Activated CD8-positive, alpha-beta memory T cell treated with anti-CD3 and anti-CD28 coated beads for 1 hour (primary cell): ENCODE results near the gene ADGRD1.
"Not testable (repeated sequence)": the region's sequence is repeated elsewhere in the genome, so short reads cannot be mapped to it uniquely, and the experiment has no call there.

Experiments used
- DNase-seq, 2 donors: peaks; one replicate each; pipeline ENCODE4 v3.0.0-alpha.2; 2020; ENCODE audit warnings: low read depth in 1 of 2; ENCODE audit errors: extremely low read depth in 1 of 2

ADGRD1 gene

GRCh38 chr12:131113568-131114270 is 160.0 kb downstream of the ADGRD1 start:
- DNase-seq: no peak

GRCh38 chr12:131114271-131114670 is 160.6 kb downstream of the ADGRD1 start:
- DNase-seq: no peak

- DNase-seq: no peak
Measured at GRCh38 chr12:131114942-131115584, 161.4 kb downstream of the ADGRD1 start.

- DNase-seq: no peak
Measured at GRCh38 chr12:131115766-131116467, 162.2 kb downstream of the ADGRD1 start.

- DNase-seq: no peak
Measured at GRCh38 chr12:131116468-131117117, 162.9 kb downstream of the ADGRD1 start.

GRCh38 chr12:131117438-131118245 is 163.9 kb downstream of the ADGRD1 start:
- no peak for DNase-seq

GRCh38 chr12:131118371-131118770 is 164.7 kb downstream of the ADGRD1 start:
- DNase-seq: no peak

- not testable (repeated sequence) for DNase-seq
Measured at GRCh38 chr12:131119345-131119744, 165.6 kb downstream of the ADGRD1 start.

- DNase-seq: no peak
Measured at GRCh38 chr12:131119936-131120335, 166.2 kb downstream of the ADGRD1 start.

- no peak for DNase-seq
Measured at GRCh38 chr12:131120831-131121271, 167.1 kb downstream of the ADGRD1 start.

- no peak for DNase-seq
Measured at GRCh38 chr12:131121705-131122405, 168.1 kb downstream of the ADGRD1 start.

GRCh38 chr12:131122631-131123030 is 168.9 kb downstream of the ADGRD1 start:
- no peak for DNase-seq

GRCh38 chr12:131123817-131124216 is 170.1 kb downstream of the ADGRD1 start:
- no peak for DNase-seq

GRCh38 chr12:131124487-131125280 is 171.0 kb downstream of the ADGRD1 start:
- DNase-seq: no peak

GRCh38 chr12:131126662-131127173 is 173.0 kb downstream of the ADGRD1 start:
- no peak for DNase-seq

GRCh38 chr12:131128556-131128955 is 174.8 kb downstream of the ADGRD1 start:
- DNase-seq: no peak

- not testable (repeated sequence) for DNase-seq
Measured at GRCh38 chr12:131128966-131129619, 175.4 kb downstream of the ADGRD1 start.

- DNase-seq: no peak
Measured at GRCh38 chr12:131129839-131130238, 176.1 kb downstream of the ADGRD1 start.
